HG03571 (cell line): ENCODE measurements around the gene SNX22.

Experiments used
- ATAC-seq: cut with Tn5 transposase; IDR thresholded peaks from one replicate; pipeline ENCODE4 v1.9.1; 2021; ENCODE audit not compliant: unreplicated experiment

SNX22 gene

GRCh38 chr15:64193971-64194370, 42.4 kb downstream of the SNX22 start:
- ATAC-seq: no peak

DNA sequence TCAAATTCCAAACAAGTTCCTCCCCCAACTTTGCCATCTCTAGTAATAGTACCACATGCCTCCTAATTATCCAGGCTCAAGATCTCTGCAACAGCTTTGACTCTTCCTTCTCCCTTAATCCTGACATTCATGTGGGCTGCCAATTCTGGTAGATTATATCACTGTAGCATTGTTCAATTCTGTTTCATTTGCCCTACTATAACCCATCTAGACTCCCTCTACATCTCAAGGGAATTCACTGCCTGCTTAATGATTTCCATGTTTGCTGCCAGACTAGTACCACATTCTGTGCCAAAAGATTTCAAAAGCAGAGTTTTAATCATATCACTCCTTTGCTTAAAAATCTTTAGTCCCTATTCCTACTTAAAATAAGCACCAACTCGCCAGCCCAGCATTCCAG, 45.9 kb downstream of the SNX22 start:
- no peak for ATAC-seq

GRCh38 chr15:64205202-64205601, 53.7 kb downstream of the SNX22 start:
- ATAC-seq: no peak
